H1 (cell line): Measurements from ENCODE around the gene TJP2. TPM values are rescaled to one million over a fixed set of nuclear protein-coding genes. Genes with fewer than 3 reads are reported as not detected.

Source experiments
- CTCF ChIA-PET: fragments of 300-600 bp; sonication (Branson Sonifier 250); formaldehyde crosslinking; loops from one replicate; lab custom pipeline; 2021; ENCODE audit not compliant: partially characterized antibody; lab: Charles Lee
- POLR2A ChIA-PET: fragments of 300-600 bp; sonication (Branson Sonifier 250); formaldehyde crosslinking; loops from one replicate; lab custom pipeline; 2021; ENCODE audit warnings: inconsistent platforms; ENCODE audit not compliant: partially characterized antibody; lab: Charles Lee
- DNase-seq, 2 experiments: peaks; one replicate each; pipeline versions ENCODE4 v3.0.0 to v3.0.0-alpha.2; 2010 to 2022; ENCODE audit warnings: low spot score in 2 of 2, low read depth in 1 of 2, mixed read lengths in 1 of 2
- FAIRE-seq: peaks from 2 replicates; lab custom pipeline; 2011; peaks lifted over from hg19 to GRCh38; lab: Jason Lieb, UNC
- H2AFZ ChIP-seq: 2 replicates; pipeline ENCODE4 v1.8.1; 2012; ENCODE audit warnings: low read length, inconsistent platforms
- H2AK5ac ChIP-seq: 2 replicates; pipeline ENCODE4 v1.6.1; 2013; ENCODE audit warnings: low read depth, low read length
- H2BK120ac ChIP-seq: replicated peaks from 2 replicates; pipeline ENCODE3; 2013; ENCODE audit warnings: low read depth, low read length, inconsistent platforms
- H2BK12ac ChIP-seq: 2 replicates; pipeline ENCODE4 v1.6.1; 2013; ENCODE audit warnings: low read depth, low read length
- H2BK15ac ChIP-seq: 2 replicates; pipeline ENCODE4 v1.6.1; 2013; ENCODE audit warnings: low read length
- H2BK20ac ChIP-seq: 2 replicates; pipeline ENCODE4 v1.6.1; 2013; ENCODE audit warnings: low read length
- H2BK5ac ChIP-seq: 2 replicates; pipeline ENCODE4 v1.6.1; 2013; ENCODE audit warnings: low read depth, low read length
- H3K14ac ChIP-seq: 2 replicates; pipeline ENCODE4 v1.6.1; 2013; ENCODE audit warnings: inconsistent platforms; ENCODE audit not compliant: insufficient read length
- H3K18ac ChIP-seq: 2 replicates; pipeline ENCODE4 v1.6.1; 2013; ENCODE audit warnings: low read length; ENCODE audit errors: extremely low read depth
- H3K23ac ChIP-seq: 2 replicates; pipeline ENCODE4 v1.6.1; 2013; ENCODE audit warnings: inconsistent platforms; ENCODE audit not compliant: insufficient read length
- H3K23me2 ChIP-seq: 2 replicates; pipeline ENCODE4 v1.6.1; 2013; ENCODE audit warnings: low read depth, low read length
- H3K27ac ChIP-seq: 2 replicates; pipeline ENCODE4 v1.6.1; 2011; ENCODE audit warnings: low read depth, low read length, inconsistent platforms
- H3K27me3 ChIP-seq, 4 experiments: replicated peaks in 1 of 4; 1 replicate in 1 of 4; 2 replicates in 3 of 4; pipeline versions ENCODE4 v1.6.1 to v1.8.1; 2011 to 2013; ENCODE audit warnings: low read length in 3 of 4, mild to moderate bottlenecking in 3 of 4, inconsistent platforms in 2 of 4, mixed read lengths in 2 of 4, moderate library complexity in 1 of 4; ENCODE audit not compliant: control insufficient read depth in 3 of 4, insufficient read depth in 3 of 4; ENCODE audit errors: extremely low read depth in 1 of 4
- H3K36me3 ChIP-seq, 4 experiments: 2 replicates each; pipeline versions ENCODE4 v1.6.1 to v1.8.1; 2011 to 2013; ENCODE audit warnings: mild to moderate bottlenecking in 4 of 4, low read length in 3 of 4, moderate library complexity in 2 of 4, control low read depth in 1 of 4, inconsistent platforms in 1 of 4; ENCODE audit not compliant: insufficient read depth in 4 of 4, control insufficient read depth in 2 of 4
- H3K4ac ChIP-seq: replicated peaks from 2 replicates; pipeline ENCODE3; 2013; ENCODE audit warnings: low read length, low read depth, mixed read lengths, inconsistent platforms; ENCODE audit not compliant: insufficient read length
- H3K4me1 ChIP-seq, 4 experiments: replicated peaks in 1 of 4; 1 replicate in 1 of 4; 2 replicates in 3 of 4; pipeline versions ENCODE4 v1.6.1 to v1.8.1; 2011 to 2013; ENCODE audit warnings: low read length in 3 of 4, inconsistent platforms in 2 of 4, mixed read lengths in 1 of 4; ENCODE audit not compliant: insufficient read depth in 4 of 4, control insufficient read depth in 3 of 4
- H3K4me2 ChIP-seq, 2 experiments: 2 replicates each; pipeline versions ENCODE4 v1.6.1 to v1.8.1; 2011 to 2013; ENCODE audit warnings: low read depth in 2 of 2, low read length in 2 of 2, control low read depth in 1 of 2, inconsistent platforms in 1 of 2, mild to moderate bottlenecking in 1 of 2; ENCODE audit not compliant: insufficient read depth in 1 of 2
- H3K4me3 ChIP-seq, 4 experiments: fragments of 200-600, 300-600 bp in 1 of 4; sonication (generic), shearing (Covaris generic), sonication (Bioruptor Twin) in 1 of 4; 2 replicates each; pipeline versions ENCODE4 v1.5.1 to v1.8.1; 2011 to 2016; ENCODE audit warnings: low read length in 4 of 4, low read depth in 3 of 4, control low read depth in 2 of 4, inconsistent platforms in 2 of 4, mild to moderate bottlenecking in 2 of 4, mixed read lengths in 1 of 4, moderate library complexity in 1 of 4; ENCODE audit not compliant: insufficient read depth in 2 of 4; ENCODE audit errors: extremely low read depth in 1 of 4
- H3K56ac ChIP-seq: replicated peaks from 2 replicates; pipeline ENCODE3; 2013; ENCODE audit warnings: low read depth, mild to moderate bottlenecking, mixed read lengths, low read length, inconsistent platforms; ENCODE audit not compliant: insufficient read length
- H3K79me1 ChIP-seq: 2 replicates; pipeline ENCODE4 v1.6.1; 2013; ENCODE audit warnings: low read depth, low read length, control low read depth
- H3K79me2 ChIP-seq, 2 experiments: 2 replicates each; pipeline versions ENCODE4 v1.6.1 to v1.8.1; 2012 to 2013; ENCODE audit warnings: low read length in 2 of 2, mild to moderate bottlenecking in 2 of 2, inconsistent platforms in 1 of 2; ENCODE audit not compliant: insufficient read depth in 2 of 2, control insufficient read depth in 1 of 2
- H3K9ac ChIP-seq, 4 experiments: replicated peaks in 1 of 4; 1 replicate in 1 of 4; 2 replicates in 3 of 4; pipeline versions ENCODE4 v1.6.1 to v1.8.1; 2011 to 2013; ENCODE audit warnings: low read depth in 3 of 4, low read length in 3 of 4, control low read depth in 2 of 4, mild to moderate bottlenecking in 2 of 4, moderate library complexity in 2 of 4, inconsistent platforms in 1 of 4; ENCODE audit errors: extremely low read depth in 1 of 4
- H3K9me3 ChIP-seq, 2 experiments: 2 replicates each; pipeline versions ENCODE4 v1.6.1 to v1.8.1; 2012 to 2013; ENCODE audit warnings: mild to moderate bottlenecking in 2 of 2, moderate library complexity in 2 of 2, control low read depth in 1 of 2, inconsistent platforms in 1 of 2, low read depth in 1 of 2, low read length in 1 of 2, mixed read lengths in 1 of 2; ENCODE audit not compliant: insufficient read depth in 2 of 2
- H4K20me1 ChIP-seq, 2 experiments: replicated peaks in 1 of 2; 2 replicates each; pipeline versions ENCODE3 to v1.8.1; 2011 to 2013; ENCODE audit warnings: inconsistent platforms in 2 of 2, low read length in 2 of 2, mild to moderate bottlenecking in 1 of 2; ENCODE audit not compliant: insufficient read depth in 2 of 2, control insufficient read depth in 1 of 2
- H4K5ac ChIP-seq: 2 replicates; pipeline ENCODE4 v1.6.1; 2013; ENCODE audit warnings: low read length, low read depth, mixed read lengths, inconsistent platforms; ENCODE audit not compliant: insufficient read length
- H4K8ac ChIP-seq: 2 replicates; pipeline ENCODE4 v1.8.0; 2013; ENCODE audit warnings: mild to moderate bottlenecking, moderate library complexity, low read length, inconsistent platforms; ENCODE audit not compliant: insufficient read depth; ENCODE audit errors: extremely low read depth
- H4K91ac ChIP-seq: replicated peaks from 2 replicates; pipeline ENCODE3; 2013; ENCODE audit warnings: low read length, mixed read lengths, inconsistent platforms; ENCODE audit not compliant: insufficient read length
- CBX5 ChIP-seq: fragments of 300-800, 300-1000 bp; sonication (generic); IDR thresholded peaks from 2 replicates; pipeline ENCODE4 v1.7.1; 2016; ENCODE audit warnings: antibody characterized with exemption, low read length, low read depth
- EZH2 ChIP-seq: fragments of 200-600 bp; sonication (generic); IDR thresholded peaks from 2 replicates; pipeline ENCODE4 v1.7.1; 2012; ENCODE audit warnings: low read depth, mild to moderate bottlenecking, moderate library complexity, low read length, inconsistent platforms; ENCODE audit not compliant: severe bottlenecking
- FOSL1 ChIP-seq: IDR thresholded peaks from 2 replicates; pipeline ENCODE4 v1.6.1; 2011; ENCODE audit warnings: mild to moderate bottlenecking, low read depth, low read length, moderate library complexity; ENCODE audit not compliant: insufficient read depth
- GTF2F1 ChIP-seq: IDR thresholded peaks from 2 replicates; pipeline ENCODE4 v1.6.1; 2012; ENCODE audit warnings: low read depth, low read length, improper control_type of control experiment, borderline replicate concordance
- KDM1A ChIP-seq: fragments of 200-600, 300-600 bp; sonication (generic); IDR thresholded peaks from 2 replicates; pipeline ENCODE4 v1.7.1; 2016; ENCODE audit warnings: mild to moderate bottlenecking, low read length, borderline replicate concordance
- POU5F1 ChIP-seq: IDR thresholded peaks from 2 replicates; pipeline ENCODE4 v1.6.1; 2011; ENCODE audit warnings: low read depth, mild to moderate bottlenecking, low read length, moderate library complexity
- RFX5 ChIP-seq: IDR thresholded peaks from 2 replicates; pipeline ENCODE4 v1.6.1; 2011; ENCODE audit warnings: low read depth, low read length, improper control_type of control experiment, borderline replicate concordance
- RNF2 ChIP-seq: fragments of 200-900, 300-1000 bp; sonication (generic); IDR thresholded peaks from 2 replicates; pipeline ENCODE4 v1.7.1; 2016; ENCODE audit warnings: borderline replicate concordance, low read depth, mild to moderate bottlenecking, antibody characterized with exemption, low read length; ENCODE audit not compliant: poor library complexity, severe bottlenecking; ENCODE audit errors: missing control alignments
- SIRT6 ChIP-seq: IDR thresholded peaks from one replicate; pipeline ENCODE4 v1.7.1; 2012; ENCODE audit warnings: low read length, inconsistent platforms
- SP1 ChIP-seq: IDR thresholded peaks from 2 replicates; pipeline ENCODE4 v1.6.1; 2011; ENCODE audit warnings: low read depth, low read length
- SP2 ChIP-seq: IDR thresholded peaks from 2 replicates; pipeline ENCODE4 v1.6.1; 2012; ENCODE audit warnings: mild to moderate bottlenecking, low read length, inconsistent platforms
- TAF7 ChIP-seq: optimal IDR thresholded peaks from 2 replicates; pipeline ENCODE3; 2011; ENCODE audit warnings: low read depth, mild to moderate bottlenecking, inconsistent platforms, low read length, moderate library complexity, borderline replicate concordance
- TBP ChIP-seq: IDR thresholded peaks from 2 replicates; pipeline ENCODE4 v1.6.1; 2011; ENCODE audit warnings: low read depth, low read length, improper control_type of control experiment
- whole genome bisulfite sequencing, 2 experiments: shearing (Covaris generic) in 1 of 2; methylation state at CpG; one replicate each; pipeline versions ENCODE4 v1.1.6 to v1.1.7; 2013 to 2015; ENCODE audit warnings: low lambda C conversion rate in 2 of 2, mixed read lengths in 2 of 2, inconsistent platforms in 1 of 2, low coverage in 1 of 2, missing lambda C conversion rate in 1 of 2; ENCODE audit not compliant: insufficient replicate concordance in 2 of 2, insufficient coverage in 1 of 2, insufficient read length in 1 of 2; ENCODE audit errors: extremely low coverage in 1 of 2, missing lambda C conversion rate in 1 of 2; 5-methylcytosine and 5-hydroxymethylcytosine counted together
- polyA plus RNA-seq, 7 experiments: library from polyadenylated mRNA; depleted of rRNA in 3 of 7; stranded (reverse) in 5 of 7; unstranded in 2 of 7; fragments of >200 nt in 5 of 7; fragments of 200-250 nt in 2 of 7; gene quantifications; 1 replicate in 5 of 7; 2 replicates in 1 of 7; 4 replicates in 1 of 7; pipeline versions ENCODE4 v1.2.1 to v1.2.3, GENCODE V29; 2011 to 2013; ENCODE audit warnings: missing spikeins in 2 of 7, mixed read lengths in 2 of 7
- total RNA-seq: library from RNA; stranded (reverse); fragmentation: NEBNext Ultra II Directional; extraction: Animal tissue kit (Norgen Biotek cat#: 25700); gene quantifications from 2 replicates; pipeline ENCODE4 v1.2.1, GENCODE V29; 2021
- TF ChIP-seq, protein P1 (sequence below): IDR thresholded peaks from 2 replicates; pipeline ENCODE4 v1.6.1; 2012; ENCODE audit warnings: inconsistent platforms

TJP2 gene
- total and polyA plus RNA-seq, 2 of the 8 experiments (the other 6 are each of a cell fraction or from before 2014, with no cell fraction given): 54.9 to 137 TPM

DNA sequence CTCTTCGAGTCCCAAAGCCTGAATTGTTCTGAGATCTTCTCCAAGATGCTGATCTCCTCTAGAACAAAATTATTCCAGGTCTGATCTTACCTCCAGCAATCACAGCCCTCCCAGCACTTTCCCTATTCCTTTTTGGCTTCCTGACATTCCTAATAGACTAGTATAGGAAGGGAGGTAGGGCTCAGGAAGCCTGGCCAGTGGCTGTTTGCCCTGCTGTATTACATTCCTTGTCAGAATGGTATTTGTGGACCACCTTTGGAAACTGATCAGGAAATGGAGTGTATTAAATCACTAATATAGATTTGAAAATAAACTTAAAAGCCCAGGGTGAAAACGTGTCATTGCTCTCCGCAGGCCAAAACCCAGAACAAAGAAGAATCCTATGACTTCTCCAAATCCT lies 76.6 kb downstream of the TJP2 start:
- Histone ChIP-seq H3K79me1 (no peaks in the 10 kb centered on the region), H2BK5ac (no peak overlapping the region), H3K18ac (no peak overlapping the region), H3K4me2 (no peak overlapping the region), H2BK15ac (no peak overlapping the region), H3K27me3 (no peaks in the 10 kb centered on the region), H3K9me3 (no peaks in the 10 kb centered on the region), H3K23ac (no peak overlapping the region), H2AK5ac (no peak overlapping the region), H3K36me3 (peaks cover 22 to 66% (median 50%) of the 10 kb centered on the region in 4 experiments), H4K5ac (no peak overlapping the region), H4K20me1 (no peaks in the 10 kb centered on the region), H4K8ac (no peak overlapping the region), H3K79me2 (no peaks in the 10 kb centered on the region), H3K56ac (no peak overlapping the region), H2BK12ac (no peak overlapping the region), H3K23me2 (no peaks in the 10 kb centered on the region), H2AFZ (no peak overlapping the region), H3K4me3 (no peak overlapping the region), H3K14ac (no peak overlapping the region), H3K9ac (no peak overlapping the region), H2BK20ac (no peak overlapping the region), H3K4me1 (no peaks in the 10 kb centered on the region), H2BK120ac (no peak overlapping the region), H4K91ac (no peak overlapping the region), H3K27ac (no peak overlapping the region), H3K4ac (no peak overlapping the region)
- FAIRE-seq: no peak
- POLR2A ChIA-PET: interaction anchor here (0.7 kb wide), 1 partner anchor 9 kb away, joined by 3 read pairs; no protein-coding TSS in a partner anchor
- WGBS, 2 experiments: 86% methylated on average over 3 of the region's 3 CpGs; no CpG with 5 or more reads in 1 of the 2 experiments
- no peak for DNase-seq
- CTCF ChIA-PET: interaction anchor here (1.0 kb wide), 1 partner anchor 13 kb away, joined by 3 read pairs; no protein-coding TSS in a partner anchor
- TF ChIP-seq GTF2F1 (no peak), RFX5 (no peak), FOSL1 (no peak), TAF7 (no peak), SP1 (no peak), SIRT6 (no peak), SP2 (no peak), TBP (no peak), KDM1A (no peak), CBX5 (no peak), POU5F1 (no peak), RNF2 (no peak), EZH2 (no peak)
- TF ChIP-seq, protein P1, sequence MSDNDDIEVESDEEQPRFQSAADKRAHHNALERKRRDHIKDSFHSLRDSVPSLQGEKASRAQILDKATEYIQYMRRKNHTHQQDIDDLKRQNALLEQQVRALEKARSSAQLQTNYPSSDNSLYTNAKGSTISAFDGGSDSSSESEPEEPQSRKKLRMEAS: no peak
